ENCODE measurements around the gene TRPM3. TPM values are rescaled to one million over a fixed set of nuclear protein-coding genes. Genes with fewer than 3 reads are reported as not detected.

Gene TRPM3
- total RNA-seq, 2 donors from 2014 or later = not detected

DNA sequence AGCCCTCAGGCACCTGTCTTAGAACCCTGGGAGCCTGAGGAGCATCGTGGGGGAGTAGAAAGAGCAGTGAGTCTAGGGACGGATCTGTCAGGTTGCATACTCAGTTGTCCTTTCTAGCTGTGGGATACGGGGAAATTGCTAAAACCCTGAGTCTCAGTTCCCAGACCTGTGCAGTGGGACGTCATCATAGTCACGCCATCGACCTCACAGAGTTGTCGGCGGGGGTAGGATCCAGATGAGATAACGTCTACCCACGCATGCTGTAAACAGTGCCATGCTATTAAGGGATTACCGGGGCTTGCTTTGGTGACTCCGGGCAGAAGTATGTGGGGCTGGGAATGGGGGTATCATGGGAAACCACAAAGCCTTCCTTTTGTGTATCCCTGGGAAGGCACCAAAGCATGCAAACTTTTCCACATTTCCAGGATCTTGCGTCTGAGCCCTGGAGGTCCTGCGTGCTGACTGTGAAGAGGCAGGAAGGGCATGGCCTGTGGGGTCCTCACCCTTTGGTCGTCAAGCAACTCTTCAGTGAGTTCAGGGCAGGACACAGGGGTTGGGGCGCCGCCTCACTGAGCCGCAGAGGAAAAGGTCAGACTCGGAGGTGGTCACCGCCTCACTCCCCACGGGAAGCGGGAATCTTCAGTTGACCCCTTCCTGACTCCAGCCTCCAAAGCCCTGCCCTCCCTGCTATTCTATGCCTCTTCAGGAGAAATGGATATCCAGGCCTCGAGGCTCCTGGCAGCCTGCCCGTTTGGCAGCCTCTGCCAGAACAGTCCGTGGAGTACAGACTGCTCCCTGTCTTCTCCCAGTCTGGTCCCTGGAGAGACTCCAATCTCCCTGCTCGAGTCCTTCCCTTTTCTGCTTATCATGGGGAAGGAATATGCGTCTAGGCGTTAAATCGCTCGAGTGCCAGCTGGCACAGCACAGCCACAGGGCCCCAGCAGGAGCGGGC is 520.1 kb downstream of the TRPM3 start:
- ATAC-seq (no peak), DNase-seq (no peak)
- Mint-ChIP-seq H3K27ac (no peak overlapping the region), H3K36me3 (ENCODE audit: low read depth) (no peaks in the 10 kb centered on the region), H3K4me3 (no peak overlapping the region), H3K27me3 (no peaks in the 10 kb centered on the region), H3K4me1 (peaks cover 6% of the 10 kb centered on the region)
- H3K9me3 ChIP-seq (ENCODE audit: control insufficient read depth, low read length, poor library complexity, severe bottlenecking) = no peaks in the 10 kb centered on the region

DNA sequence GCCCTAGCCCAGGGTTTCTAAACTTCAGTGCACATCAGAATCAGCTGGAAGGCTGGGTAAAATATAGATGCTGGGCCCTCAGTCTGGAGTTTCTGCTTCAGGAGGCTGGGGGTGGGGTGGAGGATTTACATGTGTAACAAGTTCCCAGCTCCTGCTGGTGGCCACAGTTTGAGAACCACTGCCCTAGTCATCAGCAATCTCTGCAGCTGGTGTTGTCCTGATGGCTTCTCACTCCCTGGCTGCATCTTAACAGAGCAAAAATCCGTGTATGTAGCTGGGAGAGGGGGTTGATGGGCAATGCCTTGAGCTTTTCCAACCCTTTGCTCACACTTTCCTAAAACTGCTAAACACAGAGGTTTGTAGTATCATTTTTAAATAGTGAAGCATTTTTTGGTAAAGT is 520.9 kb downstream of the TRPM3 start:
- H3K9me3 ChIP-seq (ENCODE audit: control insufficient read depth, low read length, poor library complexity, severe bottlenecking) = no peaks in the 10 kb centered on the region
- Mint-ChIP-seq H3K27me3 (no peaks in the 10 kb centered on the region), H3K36me3 (ENCODE audit: low read depth) (no peaks in the 10 kb centered on the region), H3K27ac (no peak overlapping the region), H3K4me1 (peaks cover 6% of the 10 kb centered on the region), H3K4me3 (no peak overlapping the region)
- ATAC-seq (no peak), DNase-seq (no peak)

DNA sequence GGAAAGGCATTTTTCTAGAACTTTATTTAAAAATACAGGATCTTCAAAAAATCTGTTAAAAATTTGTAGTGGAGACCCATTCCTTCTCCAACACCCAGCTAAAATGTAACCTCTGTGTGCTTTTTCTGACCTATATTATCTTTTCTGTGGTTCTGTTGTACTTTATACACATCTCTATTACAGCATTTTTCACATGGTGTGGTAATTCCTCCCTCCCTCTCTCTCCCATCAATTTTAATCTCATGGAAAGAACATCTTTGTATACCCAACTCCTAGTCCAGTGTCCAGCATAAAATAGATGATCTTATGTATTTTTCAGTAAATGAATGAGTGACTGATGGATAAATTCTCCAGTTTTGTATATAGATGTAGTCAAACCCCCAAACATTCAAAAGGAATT is 523.5 kb downstream of the TRPM3 start:
- no peaks in the 10 kb centered on the region for H3K27me3 Mint-ChIP-seq
- no peaks in the 10 kb centered on the region for H3K9me3 ChIP-seq (ENCODE audit: control insufficient read depth, low read length, poor library complexity, severe bottlenecking)
- DNase-seq = no peak
- H3K36me3 Mint-ChIP-seq (ENCODE audit: low read depth) = no peaks in the 10 kb centered on the region
- H3K4me1 Mint-ChIP-seq = peaks cover 6% of the 10 kb centered on the region
- no peak overlapping the region for H3K27ac Mint-ChIP-seq
- H3K4me3 Mint-ChIP-seq = no peak overlapping the region
- ATAC-seq = no peak

DNA sequence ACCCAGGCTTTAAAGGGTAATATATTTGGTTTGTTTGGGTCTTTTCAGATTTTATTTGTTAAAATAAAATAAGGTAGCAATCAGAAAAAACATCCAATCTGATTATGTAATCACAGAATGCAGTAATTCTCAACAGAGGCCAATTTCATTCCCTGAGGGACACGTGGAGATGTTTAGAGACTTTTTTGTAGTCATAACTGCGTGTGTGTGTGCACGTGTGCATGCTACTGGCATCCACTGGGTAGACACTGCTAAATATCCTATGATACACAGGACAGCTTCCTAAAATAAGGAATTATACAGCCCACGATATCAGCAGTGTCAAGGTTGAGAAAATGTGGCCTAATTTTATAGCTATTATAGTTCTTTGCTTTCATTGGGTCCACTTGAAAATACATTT is 526.2 kb downstream of the TRPM3 start:
- peaks cover 6% of the 10 kb centered on the region for H3K27me3 Mint-ChIP-seq
- DNase-seq = no peak
- no peaks in the 10 kb centered on the region for H3K9me3 ChIP-seq (ENCODE audit: control insufficient read depth, low read length, poor library complexity, severe bottlenecking)
- H3K4me3 Mint-ChIP-seq = no peak overlapping the region
- peaks cover 3% of the 10 kb centered on the region for H3K4me1 Mint-ChIP-seq
- H3K36me3 Mint-ChIP-seq (ENCODE audit: low read depth) = no peaks in the 10 kb centered on the region
- ATAC-seq = no peak
- H3K27ac Mint-ChIP-seq = no peak overlapping the region

DNA sequence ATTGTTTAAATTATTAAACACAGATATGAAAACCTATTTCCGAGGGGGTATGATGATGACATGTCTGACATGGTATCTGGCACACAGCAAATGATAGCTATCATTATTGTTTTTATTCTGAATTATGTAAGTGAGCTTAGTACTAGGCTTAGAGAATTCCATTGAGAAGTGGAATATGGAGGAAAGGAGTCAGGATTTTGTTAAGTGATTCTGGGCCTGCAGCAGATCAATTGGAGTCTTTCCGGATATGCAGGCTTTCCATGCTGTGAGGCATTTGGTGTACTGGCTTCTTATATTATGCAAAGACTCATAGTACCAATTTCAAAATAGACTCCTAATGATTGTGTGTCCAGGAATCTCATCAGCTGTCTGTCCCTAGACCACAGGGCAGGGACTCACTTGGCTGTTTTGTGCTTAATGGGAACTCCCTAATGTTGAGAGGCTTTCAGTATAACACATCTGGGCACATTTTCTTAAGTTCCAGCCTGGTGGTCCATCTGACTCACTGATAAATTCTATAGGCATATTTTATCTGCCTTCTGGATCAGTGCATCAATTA is 527.0 kb downstream of the TRPM3 start:
- no peak for ATAC-seq
- no peaks in the 10 kb centered on the region for H3K36me3 Mint-ChIP-seq (ENCODE audit: low read depth)
- peaks cover 2% of the 10 kb centered on the region for H3K4me1 Mint-ChIP-seq

DNA sequence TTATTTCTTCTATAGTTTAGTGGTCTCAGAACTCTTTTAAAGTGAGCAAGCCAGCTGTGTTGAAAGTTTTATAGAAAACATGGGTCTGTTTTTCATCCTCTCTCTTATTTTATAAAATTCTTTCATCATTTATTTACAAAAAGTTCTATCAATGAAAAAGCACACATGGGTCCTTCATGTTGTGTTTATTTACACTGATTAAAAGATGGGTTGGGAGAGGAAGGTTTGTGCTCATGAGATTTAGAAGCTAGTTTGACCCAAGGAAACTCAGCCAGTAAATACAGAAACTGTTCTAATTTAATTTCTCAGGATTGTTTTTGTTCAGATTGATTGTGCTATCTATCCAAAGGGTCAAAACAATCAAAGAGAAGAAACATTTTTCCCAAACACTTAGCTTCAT is 528.2 kb downstream of the TRPM3 start:
- no peaks in the 10 kb centered on the region for H3K9me3 ChIP-seq (ENCODE audit: control insufficient read depth, low read length, poor library complexity, severe bottlenecking)
- Mint-ChIP-seq H3K27me3 (peaks cover 6% of the 10 kb centered on the region), H3K4me3 (no peak overlapping the region), H3K4me1 (no peaks in the 10 kb centered on the region), H3K36me3 (ENCODE audit: low read depth) (no peaks in the 10 kb centered on the region), H3K27ac (no peak overlapping the region)
- DNase-seq (no peak), ATAC-seq (no peak)

More for the DNA sequence above, 527.0 kb downstream of the TRPM3 start:
- DNase-seq = no peak
- Mint-ChIP-seq H3K27me3 (peaks cover 6% of the 10 kb centered on the region), H3K4me3 (no peak overlapping the region), H3K27ac (no peak overlapping the region)
- no peaks in the 10 kb centered on the region for H3K9me3 ChIP-seq (ENCODE audit: control insufficient read depth, low read length, poor library complexity, severe bottlenecking)

- peaks cover 6% of the 10 kb centered on the region for H3K27me3 Mint-ChIP-seq
- DNase-seq (no peak), ATAC-seq (no peak)
- H3K9me3 ChIP-seq (ENCODE audit: control insufficient read depth, low read length, poor library complexity, severe bottlenecking) = no peaks in the 10 kb centered on the region
- H3K36me3 Mint-ChIP-seq (ENCODE audit: low read depth) = no peaks in the 10 kb centered on the region
- H3K4me1 Mint-ChIP-seq = no peaks in the 10 kb centered on the region
- H3K4me3 Mint-ChIP-seq = no peak overlapping the region
- no peak overlapping the region for H3K27ac Mint-ChIP-seq
Measured at GRCh38 chr9:70590315-70590677, 531.1 kb downstream of the TRPM3 start.

- Mint-ChIP-seq H3K4me1 (no peaks in the 10 kb centered on the region), H3K4me3 (no peak overlapping the region), H3K27ac (no peak overlapping the region), H3K27me3 (peaks cover 6% of the 10 kb centered on the region), H3K36me3 (ENCODE audit: low read depth) (no peaks in the 10 kb centered on the region)
- H3K9me3 ChIP-seq (ENCODE audit: control insufficient read depth, low read length, poor library complexity, severe bottlenecking) = no peaks in the 10 kb centered on the region
- no peak for ATAC-seq
- no peak for DNase-seq
Measured at GRCh38 chr9:70589571-70590314, 531.7 kb downstream of the TRPM3 start.

DNA sequence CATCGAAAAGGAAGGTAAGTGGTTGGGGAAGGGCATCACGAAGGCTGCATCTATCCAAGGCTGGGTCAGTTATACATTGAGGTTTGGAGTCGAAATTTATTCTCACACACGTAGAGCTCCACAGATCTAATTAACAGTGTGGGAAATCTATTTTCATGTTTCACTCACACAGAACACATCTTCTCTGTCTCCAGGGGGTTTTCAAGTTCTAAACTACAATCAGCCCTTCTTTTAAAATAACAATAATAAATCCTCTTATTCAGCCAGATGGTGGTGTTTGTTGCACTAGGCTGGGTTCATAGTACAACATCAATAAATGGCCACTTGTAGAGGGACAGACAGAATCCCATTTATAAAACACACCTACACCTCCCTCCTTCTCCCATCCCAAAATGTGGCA is 532.4 kb downstream of the TRPM3 start:
- ATAC-seq (no peak), DNase-seq (no peak)
- Mint-ChIP-seq H3K4me3 (no peak overlapping the region), H3K27me3 (peaks cover 6% of the 10 kb centered on the region), H3K27ac (no peak overlapping the region), H3K4me1 (no peaks in the 10 kb centered on the region), H3K36me3 (ENCODE audit: low read depth) (no peaks in the 10 kb centered on the region)
- no peaks in the 10 kb centered on the region for H3K9me3 ChIP-seq (ENCODE audit: control insufficient read depth, low read length, poor library complexity, severe bottlenecking)

DNA sequence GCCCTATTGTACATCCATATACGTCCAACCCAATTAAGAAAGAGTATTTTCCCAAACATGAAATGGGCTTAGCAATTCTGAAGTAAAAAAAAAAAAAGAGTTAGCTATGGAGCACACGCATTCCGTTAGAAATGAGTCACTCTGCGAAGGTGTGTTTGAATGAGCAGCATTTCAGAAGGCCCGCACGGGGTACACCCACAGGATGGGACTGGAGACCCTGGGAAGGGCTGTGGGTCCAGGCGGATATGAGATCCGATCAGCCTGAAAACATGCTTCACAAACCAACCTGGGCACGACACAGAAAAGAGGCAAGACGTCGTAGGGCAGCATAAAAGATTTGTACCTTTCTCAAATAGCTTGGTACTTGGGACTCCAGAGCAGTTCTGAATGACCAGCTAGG is 533.0 kb downstream of the TRPM3 start:
- Mint-ChIP-seq H3K4me1 (no peaks in the 10 kb centered on the region), H3K36me3 (ENCODE audit: low read depth) (no peaks in the 10 kb centered on the region), H3K27me3 (peaks cover 6% of the 10 kb centered on the region), H3K27ac (no peak overlapping the region), H3K4me3 (no peak overlapping the region)
- ATAC-seq = no peak
- no peak for DNase-seq
- no peaks in the 10 kb centered on the region for H3K9me3 ChIP-seq (ENCODE audit: control insufficient read depth, low read length, poor library complexity, severe bottlenecking)

DNA sequence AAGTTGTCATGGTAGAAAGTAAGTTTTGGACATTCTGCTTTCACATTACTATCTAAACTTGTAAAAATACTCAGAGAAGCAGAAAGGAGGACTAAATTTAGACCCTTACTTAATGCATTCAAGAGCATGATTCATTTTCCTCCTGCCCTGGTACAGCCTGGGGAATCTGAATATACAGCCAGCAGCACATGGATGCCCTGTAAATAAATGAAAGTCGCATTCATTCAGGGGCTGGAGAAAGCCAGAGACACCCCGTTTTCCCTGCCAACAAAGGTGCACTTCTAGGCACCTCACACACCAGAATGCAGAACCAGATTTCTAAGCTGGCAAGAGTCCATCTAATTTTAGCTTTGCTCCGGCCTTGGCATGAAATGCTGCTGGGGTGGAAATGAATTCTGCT is 534.2 kb downstream of the TRPM3 start:
- DNase-seq (no peak), ATAC-seq (no peak)
- Mint-ChIP-seq H3K27me3 (peaks cover 6% of the 10 kb centered on the region), H3K4me1 (no peaks in the 10 kb centered on the region), H3K4me3 (no peak overlapping the region), H3K36me3 (ENCODE audit: low read depth) (no peaks in the 10 kb centered on the region), H3K27ac (no peak overlapping the region)
- H3K9me3 ChIP-seq (ENCODE audit: control insufficient read depth, low read length, poor library complexity, severe bottlenecking) = no peaks in the 10 kb centered on the region

DNA sequence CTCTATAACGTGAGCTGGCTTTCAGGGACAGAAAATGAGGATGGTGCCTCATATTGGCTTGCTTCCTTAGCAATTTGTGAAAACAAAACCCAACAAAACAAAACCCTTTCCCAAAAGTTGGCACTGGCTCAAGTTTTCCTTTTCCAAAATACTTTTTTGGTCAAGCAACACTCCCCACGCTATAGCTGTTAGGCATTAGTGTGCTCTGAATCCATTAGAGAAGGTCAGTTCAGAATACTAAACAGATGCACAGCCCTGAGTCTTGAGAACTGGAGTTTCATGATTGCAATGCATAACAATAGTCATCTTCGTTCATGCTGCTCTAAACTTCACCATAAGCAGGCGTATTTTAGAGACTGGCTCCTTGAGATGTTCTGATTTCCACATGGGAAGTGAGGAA is 534.9 kb downstream of the TRPM3 start:
- DNase-seq = no peak
- no peak for ATAC-seq
- Mint-ChIP-seq H3K27ac (no peak overlapping the region), H3K4me1 (no peaks in the 10 kb centered on the region), H3K27me3 (peaks cover 5% of the 10 kb centered on the region), H3K4me3 (no peak overlapping the region), H3K36me3 (ENCODE audit: low read depth) (no peaks in the 10 kb centered on the region)
- no peaks in the 10 kb centered on the region for H3K9me3 ChIP-seq (ENCODE audit: control insufficient read depth, low read length, poor library complexity, severe bottlenecking)

DNA sequence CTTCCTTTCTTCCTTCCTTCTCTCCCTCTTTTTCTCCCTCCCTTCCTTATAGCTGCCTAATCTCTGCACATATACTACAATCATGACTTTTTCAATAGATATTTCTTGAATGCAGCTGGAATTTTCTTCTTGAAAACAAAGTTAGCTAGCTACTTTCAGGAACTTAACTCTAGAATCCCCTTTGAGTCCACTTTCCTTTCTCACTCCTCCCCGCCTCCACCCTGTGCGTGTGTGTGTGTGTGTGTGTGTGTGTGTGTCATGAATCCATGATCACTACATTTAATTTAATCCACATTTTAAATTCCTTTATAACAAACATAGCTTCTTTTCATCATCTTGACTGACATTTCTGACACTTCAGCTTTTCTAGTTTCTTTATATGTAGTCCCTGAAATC is 539.5 kb downstream of the TRPM3 start:
- no peaks in the 10 kb centered on the region for H3K4me1 Mint-ChIP-seq
- H3K27ac Mint-ChIP-seq = no peak overlapping the region
- H3K4me3 Mint-ChIP-seq = no peak overlapping the region
- no peaks in the 10 kb centered on the region for H3K27me3 Mint-ChIP-seq
- no peak for DNase-seq
- no peaks in the 10 kb centered on the region for H3K36me3 Mint-ChIP-seq (ENCODE audit: low read depth)
- no peaks in the 10 kb centered on the region for H3K9me3 ChIP-seq (ENCODE audit: control insufficient read depth, low read length, poor library complexity, severe bottlenecking)
- no peak for ATAC-seq

All from T-helper 17 cell (primary cell).